ENCODE data around the gene RNF224. TPM values are rescaled to one million over a fixed set of nuclear protein-coding genes. Genes with fewer than 3 reads are reported as not detected.

Gene RNF224
- total and polyA plus RNA-seq, 2 of the 13 experiments (the other 11 are each of a cell fraction or from before 2014, with no cell fraction given): 0.09 TPM; not detected in 1

GRCh38 chr9:137234055-137234697 lies 6.9 kb downstream of the RNF224 start (continued):
- TF ChIP-seq ATF1 (CRISPR knock-in tag; IDR thresholded peaks at IDR 0.05) (no peak), HIC2 (CRISPR knock-in tag; IDR thresholded peaks at IDR 0.05; ENCODE audit: low read depth) (no peak), CC2D1A (CRISPR knock-in tag; IDR thresholded peaks at IDR 0.05) (no peak), TCF7L2 (IDR thresholded peaks at IDR 0.05; ENCODE audit: low read depth, low read length) (no peak), ZFY (CRISPR knock-in tag; IDR thresholded peaks at IDR 0.05) (peak; percentile 64), ZNF616 (CRISPR knock-in tag; IDR thresholded peaks at IDR 0.05; ENCODE audit: low read depth) (no peak), ZNF577 (CRISPR knock-in tag; IDR thresholded peaks at IDR 0.05; ENCODE audit: borderline replicate concordance, low read depth) (no peak), KDM2A (CRISPR knock-in tag; IDR thresholded peaks at IDR 0.05; ENCODE audit: borderline replicate concordance, low read depth) (no peak; the same call in 1 of the 2 replicates), HMG20A (CRISPR knock-in tag; IDR thresholded peaks at IDR 0.05; ENCODE audit: borderline replicate concordance) (no peak), YEATS2 (CRISPR knock-in tag; IDR thresholded peaks at IDR 0.05; ENCODE audit: borderline replicate concordance) (no peak), CREB3 (CRISPR knock-in tag; IDR thresholded peaks at IDR 0.05) (no peak), U2AF1 (optimal IDR thresholded peaks at IDR 0.05; ENCODE audit: low read depth, low read length) (no peak), ZNF879 (CRISPR knock-in tag; IDR thresholded peaks at IDR 0.05) (no peak), ZNF816 (CRISPR knock-in tag; IDR thresholded peaks at IDR 0.05; ENCODE audit: borderline replicate concordance) (no peak), ZSCAN30 (CRISPR knock-in tag; IDR thresholded peaks at IDR 0.05) (no peak), ISX (CRISPR knock-in tag; conservative IDR thresholded peaks at IDR 0.05) (no peak), GMEB1 (CRISPR knock-in tag; IDR thresholded peaks at IDR 0.05; ENCODE audit: borderline replicate concordance) (no peak), CAMTA2 (CRISPR knock-in tag; IDR thresholded peaks at IDR 0.05; ENCODE audit: borderline replicate concordance) (no peak), RAD21 (CRISPR knock-in tag; IDR thresholded peaks at IDR 0.05) (no peak), SMAD9 (CRISPR knock-in tag; IDR thresholded peaks at IDR 0.05) (no peak), HNRNPK (IDR thresholded peaks at IDR 0.05; ENCODE audit: low read depth, low read length, poor library complexity, severe bottlenecking) (peak; percentile 30), GPN1 (CRISPR knock-in tag; IDR thresholded peaks at IDR 0.05; ENCODE audit: borderline replicate concordance) (no peak), PRDM15 (CRISPR knock-in tag; IDR thresholded peaks at IDR 0.05) (no peak), ZNF780A (CRISPR knock-in tag; IDR thresholded peaks at IDR 0.05) (no peak)
